ENCODE data around the gene OR2A14.
"Not testable (repeated sequence)": the region's sequence is repeated elsewhere in the genome, so short reads cannot be mapped to it uniquely, and the experiment has no call there.

The OR2A14 gene

DNA sequence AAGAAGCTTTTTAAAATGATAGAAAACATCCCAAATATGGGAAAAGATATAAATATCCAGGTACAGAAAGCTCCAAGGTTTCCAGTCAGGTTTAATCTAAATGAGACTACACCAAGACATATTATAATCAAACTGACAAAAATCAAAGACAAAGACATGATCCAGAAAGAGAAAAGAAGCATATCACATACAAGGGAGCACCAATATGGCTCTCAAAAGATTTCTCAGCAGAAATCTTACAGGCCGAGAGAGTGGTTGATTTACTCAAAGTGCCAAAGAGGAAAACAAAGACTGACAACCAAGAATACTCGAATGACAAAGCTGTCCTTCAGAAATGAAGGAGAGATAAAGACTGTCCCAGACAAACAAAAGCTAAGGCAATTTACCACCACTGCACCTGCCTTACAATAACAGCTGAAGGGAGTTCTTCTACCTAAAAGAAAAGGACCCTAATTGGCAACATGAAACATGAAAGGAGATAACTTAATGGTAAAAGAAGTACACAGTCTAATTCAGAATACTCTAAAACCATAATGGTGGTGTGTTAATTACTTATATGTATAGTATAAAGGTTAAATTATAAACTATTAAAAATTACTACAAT, 25.4 kb downstream of the OR2A14 start:
- no peak for DNase-seq (ENCODE audit: low read depth)

DNA sequence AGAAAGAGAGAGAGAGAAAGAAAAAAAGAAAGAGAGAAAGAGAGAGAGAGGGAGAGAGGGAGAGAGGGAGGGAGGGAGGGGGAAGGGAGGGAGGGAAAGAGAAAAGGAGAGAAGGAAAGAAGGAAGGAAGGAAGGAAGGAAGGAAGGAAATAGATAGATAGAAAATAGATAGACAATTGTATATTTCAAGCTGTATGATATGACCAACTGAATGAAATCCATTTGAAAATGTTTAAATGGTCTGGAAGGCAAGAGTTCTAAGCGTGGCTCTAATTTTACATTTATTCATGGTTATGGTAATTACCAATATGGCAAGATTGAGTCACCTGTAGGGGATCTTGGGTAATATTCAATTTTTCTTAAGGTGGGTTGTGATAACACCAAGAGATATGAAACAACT, 35.9 kb downstream of the OR2A14 start:
- no peak for DNase-seq (ENCODE audit: low read depth)

DNA sequence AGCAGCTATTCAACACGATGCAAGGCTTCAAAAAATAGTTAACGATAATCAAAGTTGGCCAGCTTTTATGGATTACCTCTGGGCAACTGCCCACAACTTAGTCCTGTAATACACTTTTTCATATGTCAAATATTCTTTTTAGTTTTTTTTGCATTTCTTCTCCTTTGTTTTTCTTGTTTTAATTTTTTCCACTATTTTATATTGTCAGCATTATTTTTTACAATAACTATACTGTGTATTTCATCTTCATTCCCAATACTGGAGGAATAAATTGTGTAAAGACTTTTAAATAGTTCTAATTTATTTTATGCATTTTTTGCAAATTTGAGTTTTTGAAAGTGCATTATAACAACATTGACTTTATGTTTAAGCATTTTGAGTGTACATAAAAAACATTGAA, 41.8 kb downstream of the OR2A14 start:
- DNase-seq (ENCODE audit: low read depth), result no peak

DNA sequence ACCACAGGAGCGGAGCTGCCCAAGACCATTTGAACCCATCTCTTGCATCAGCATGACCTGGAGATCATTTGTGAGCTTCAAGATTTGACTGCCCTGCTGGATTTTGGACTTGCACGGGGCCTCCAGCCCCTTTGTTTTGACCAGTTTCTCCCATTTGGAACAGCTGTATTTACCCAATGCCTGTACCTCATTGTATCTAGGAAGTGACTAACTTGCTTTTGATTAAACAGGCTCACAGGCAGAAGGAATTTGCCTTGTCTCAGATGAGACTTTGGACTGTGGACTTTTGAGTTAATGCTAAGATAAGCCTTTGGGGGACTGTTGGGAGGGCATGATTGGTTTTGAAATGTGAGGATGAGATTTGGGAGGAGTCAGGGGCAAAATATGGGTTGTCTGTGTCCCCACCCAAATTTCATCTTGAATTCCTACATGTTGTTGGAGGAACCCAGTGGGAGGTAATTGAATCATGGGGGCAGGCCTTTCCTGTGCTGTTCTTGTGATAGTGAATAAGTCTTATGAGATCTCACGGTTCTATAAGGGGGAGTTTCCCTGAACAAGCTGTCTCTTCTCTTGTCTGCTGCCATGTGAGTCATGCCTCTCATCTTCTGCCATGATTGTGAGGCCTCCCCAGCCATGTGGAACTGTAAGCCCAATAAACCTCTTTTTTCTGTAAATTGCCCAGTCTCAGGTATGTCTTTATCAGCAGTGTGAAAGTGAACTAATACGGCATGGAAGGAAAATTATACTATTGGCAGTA, 48.8 kb downstream of the OR2A14 start:
- not testable (repeated sequence) for DNase-seq (ENCODE audit: low read depth)

DNA sequence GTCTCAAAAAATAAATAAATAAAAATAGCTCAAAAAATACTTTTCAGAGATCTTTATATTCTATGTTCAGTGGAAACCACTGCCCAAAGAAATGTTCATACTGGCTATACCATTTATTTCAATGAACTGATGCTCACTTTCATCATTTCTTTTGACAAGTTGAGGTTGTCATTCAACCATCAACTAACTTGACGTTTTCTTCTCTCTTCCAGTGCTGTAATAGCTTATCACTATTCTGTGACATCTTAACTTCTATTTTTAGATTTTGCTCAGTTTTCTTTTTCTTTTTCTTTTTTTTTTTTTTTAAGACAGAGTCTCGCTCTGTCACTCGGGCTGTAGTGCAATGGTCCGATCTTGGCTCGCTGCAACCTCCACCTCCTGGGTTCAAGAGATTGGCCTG, 51.6 kb downstream of the OR2A14 start:
- no peak for DNase-seq (ENCODE audit: low read depth)

DNA sequence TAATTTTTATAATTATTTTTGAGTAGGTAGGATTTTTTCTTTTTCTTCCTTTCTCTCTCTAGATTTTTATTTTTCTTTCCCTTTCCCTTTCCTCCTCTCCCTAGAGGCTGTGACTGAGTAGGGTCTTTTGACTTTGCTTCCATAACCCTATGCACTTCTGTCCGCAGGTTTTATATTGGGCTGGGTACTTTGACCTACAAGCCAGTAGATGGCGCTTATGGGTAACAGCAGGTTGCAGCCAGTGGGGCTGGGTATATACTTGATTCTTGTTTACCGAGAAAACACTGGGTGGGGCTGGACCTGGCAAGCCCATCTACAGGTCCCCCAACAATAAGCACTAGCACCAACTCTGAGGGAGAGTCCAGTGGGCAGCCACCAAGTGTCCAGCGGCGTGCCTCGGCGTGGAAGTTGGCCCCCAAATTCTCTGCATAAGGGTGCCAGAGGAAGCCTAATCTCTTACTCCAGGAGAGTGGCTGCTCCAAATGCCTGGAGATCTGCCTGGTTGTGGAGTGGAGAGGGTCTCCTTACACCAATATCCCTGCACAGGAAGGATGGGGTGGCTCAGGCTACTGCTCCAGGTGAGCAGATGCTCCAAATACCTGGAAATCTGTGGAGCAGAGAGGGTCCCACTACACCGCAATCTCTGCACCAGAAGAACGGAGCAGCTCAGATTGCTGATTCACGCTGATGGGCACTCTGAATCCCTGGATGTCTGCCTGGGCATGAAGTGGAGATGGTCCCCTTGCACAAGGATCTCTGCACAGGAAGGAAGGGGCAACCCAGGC, 55.6 kb downstream of the OR2A14 start:
- DNase-seq (ENCODE audit: low read depth), result not testable (repeated sequence)

DNA sequence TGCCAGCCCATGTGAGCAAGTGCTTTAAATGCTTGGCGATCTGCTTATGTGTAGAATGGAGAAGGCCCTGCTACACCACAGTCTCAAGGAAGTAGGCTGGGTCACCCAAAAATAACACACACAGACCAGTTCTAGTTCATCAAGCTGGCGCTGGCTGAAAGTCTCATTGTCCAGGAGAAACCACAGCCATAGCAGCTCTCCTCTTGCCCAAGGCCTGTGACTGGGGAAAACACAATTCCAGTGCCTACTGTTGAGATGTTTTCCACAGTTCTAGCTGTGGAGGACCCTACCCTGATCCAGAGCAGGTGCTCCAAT, 56.1 kb downstream of the OR2A14 start:
- DNase-seq (ENCODE audit: low read depth), result not testable (repeated sequence)

All from stimulated activated CD4-positive, alpha-beta T cell treated with anti-CD3 and anti-CD28 coated beads, Interleukin-2, amount 100 ng/mL, for 4 hours (primary cell).